Body of pancreas (tissue), 4 donors: Measurements from ENCODE around the gene SLC4A1. TPM values are rescaled to one million over a fixed set of nuclear protein-coding genes. Genes with fewer than 3 reads are reported as not detected.
A peak's percentile ranks its signal among the peaks of the same experiment; 100 is the strongest.

Experiments
- ATAC-seq: fragments of 150-250 bp; one replicate; pipeline ENCODE4 v1.9.1; 2016
- DNase-seq, 4 donors: peaks; one replicate each; pipeline ENCODE4 v3.0.0-alpha.2; 2019
- H3K27ac ChIP-seq, 4 donors: fragments of 200-600 bp; sonication (generic); 1 replicate in 3 of 4; 2 replicates in 1 of 4; pipeline versions ENCODE4 v1.5.1 to v1.6.1; 2016 to 2019; ENCODE audit warnings: mild to moderate bottlenecking in 1 of 4, mixed read lengths in 1 of 4, moderate library complexity in 1 of 4
- H3K27me3 ChIP-seq, 2 donors: fragments of 200-600 bp; sonication (generic); one replicate each; pipeline ENCODE4 v1.6.0; 2016; ENCODE audit warnings: mild to moderate bottlenecking in 1 of 2
- H3K36me3 ChIP-seq, 2 donors: fragments of 200-600 bp; sonication (generic); replicated peaks in 1 of 2; 2 replicates each; pipeline ENCODE4 v1.5.1; 2016; ENCODE audit warnings: low read depth in 2 of 2; ENCODE audit not compliant: insufficient read depth in 1 of 2
- H3K4me1 ChIP-seq: fragments of 200-600 bp; sonication (generic); one replicate; pipeline ENCODE4 v1.6.0; 2016
- H3K4me3 ChIP-seq, 2 donors: fragments of 200-600 bp; sonication (generic); 1 replicate in 1 of 2; 2 replicates in 1 of 2; pipeline ENCODE4 v1.5.1; 2016 to 2019
- H3K9me3 ChIP-seq, 3 donors: fragments of 200-600 bp; sonication (generic); 1 replicate in 2 of 3; 2 replicates in 1 of 3; pipeline ENCODE4 v1.5.1; 2016
- POLR2A ChIP-seq, 3 donors: fragments of 450-650 bp; IDR thresholded peaks; one replicate each; pipeline ENCODE4 v1.6.1; 2016; ENCODE audit warnings: antibody characterized with exemption in 3 of 3, mild to moderate bottlenecking in 2 of 3
- WGBS, 2 donors: methylation state at CpG; one replicate each; pipeline ENCODE4 v1.1.5; 2017; 5-methylcytosine and 5-hydroxymethylcytosine counted together
- intact Hi-C: fragments of 100-400 bp; cut with DNase I; formaldehyde crosslinking; loops from one replicate; pipeline ENCODE4 v1.15.1; 2023
- total RNA-seq, 2 donors: library from RNA; depleted of rRNA; stranded (reverse); fragments of >200 nt; gene quantifications; one replicate each; pipeline ENCODE4 v1.1.0, GENCODE V29; 2016
- TF ChIP-seq, protein P1 (sequence below), 7 experiments: fragments of 450-650 bp in 4 of 7; fragments of 200-600 bp in 3 of 7; sonication (generic) in 3 of 7; IDR thresholded peaks; one replicate each; pipeline ENCODE4 v1.5.1; 2016 to 2019; ENCODE audit warnings: antibody characterized with exemption in 7 of 7

SLC4A1 gene
- total RNA-seq, 2 donors from 2014 or later = not detected

DNA sequence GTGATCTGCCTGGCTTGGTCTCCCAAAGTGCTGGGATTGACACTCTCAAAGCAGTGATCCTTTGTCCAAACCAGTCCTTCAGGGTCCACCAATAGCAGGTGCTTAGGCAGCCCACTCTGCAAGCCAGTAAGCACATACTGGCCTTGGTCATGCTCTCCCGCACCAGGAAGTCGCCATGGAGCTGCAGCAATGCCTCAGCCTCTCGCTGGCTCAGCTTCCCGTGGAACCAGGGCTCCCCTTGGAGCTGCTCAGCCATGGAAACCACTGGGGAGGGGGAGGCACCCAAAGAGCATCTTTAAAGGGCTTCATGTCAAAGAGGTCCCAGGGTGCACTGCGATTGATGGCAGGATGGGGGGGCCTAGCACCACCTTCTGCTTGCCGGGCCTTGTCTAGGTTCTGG is 38.8 kb downstream of the SLC4A1 start:
- 76% methylated on average over 6 of the region's 6 CpGs; no CpG with 5 or more reads in 1 of the 2 donors for WGBS, 2 donors
- intact Hi-C loops = no loop called here
- H3K4me1 ChIP-seq = peaks cover 4% of the 10 kb centered on the region
- no peak for TF ChIP-seq POLR2A (IDR thresholded peaks at IDR 0.05)
- TF ChIP-seq, protein P1, sequence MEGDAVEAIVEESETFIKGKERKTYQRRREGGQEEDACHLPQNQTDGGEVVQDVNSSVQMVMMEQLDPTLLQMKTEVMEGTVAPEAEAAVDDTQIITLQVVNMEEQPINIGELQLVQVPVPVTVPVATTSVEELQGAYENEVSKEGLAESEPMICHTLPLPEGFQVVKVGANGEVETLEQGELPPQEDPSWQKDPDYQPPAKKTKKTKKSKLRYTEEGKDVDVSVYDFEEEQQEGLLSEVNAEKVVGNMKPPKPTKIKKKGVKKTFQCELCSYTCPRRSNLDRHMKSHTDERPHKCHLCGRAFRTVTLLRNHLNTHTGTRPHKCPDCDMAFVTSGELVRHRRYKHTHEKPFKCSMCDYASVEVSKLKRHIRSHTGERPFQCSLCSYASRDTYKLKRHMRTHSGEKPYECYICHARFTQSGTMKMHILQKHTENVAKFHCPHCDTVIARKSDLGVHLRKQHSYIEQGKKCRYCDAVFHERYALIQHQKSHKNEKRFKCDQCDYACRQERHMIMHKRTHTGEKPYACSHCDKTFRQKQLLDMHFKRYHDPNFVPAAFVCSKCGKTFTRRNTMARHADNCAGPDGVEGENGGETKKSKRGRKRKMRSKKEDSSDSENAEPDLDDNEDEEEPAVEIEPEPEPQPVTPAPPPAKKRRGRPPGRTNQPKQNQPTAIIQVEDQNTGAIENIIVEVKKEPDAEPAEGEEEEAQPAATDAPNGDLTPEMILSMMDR (IDR thresholded peaks at IDR 0.05) = no peak
- no peak overlapping the region for H3K4me3 ChIP-seq
- H3K27ac ChIP-seq = no peak overlapping the region
- ATAC-seq (no peak), DNase-seq (no peak)
- H3K36me3 ChIP-seq = no peaks in the 10 kb centered on the region
- H3K27me3 ChIP-seq = no peaks in the 10 kb centered on the region
- no peaks in the 10 kb centered on the region for H3K9me3 ChIP-seq

DNA sequence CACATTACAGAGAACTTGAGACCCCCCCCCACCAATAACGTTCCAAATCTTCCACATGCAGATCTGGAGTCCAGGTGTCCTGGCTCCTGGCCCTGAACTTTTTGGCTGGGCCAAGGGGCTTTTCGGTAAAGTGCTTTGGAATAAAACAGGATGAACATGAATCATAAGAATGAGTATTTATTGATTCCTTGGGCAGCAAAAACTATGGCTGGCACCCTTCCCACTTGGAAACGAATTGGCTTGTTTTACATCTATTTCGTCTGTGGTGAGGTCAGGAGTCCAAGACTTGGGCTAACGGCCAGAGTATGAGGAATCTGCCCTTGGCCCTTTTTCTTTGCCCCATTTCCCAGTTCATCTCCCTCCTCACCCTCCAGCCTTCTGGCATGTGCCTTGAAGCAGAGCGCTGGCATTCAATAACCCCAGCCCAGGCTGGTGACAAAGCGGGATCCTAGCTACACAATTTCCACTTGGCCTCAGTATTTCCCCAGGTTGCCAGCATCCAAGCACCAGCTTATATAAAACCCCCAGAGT is 44.3 kb downstream of the SLC4A1 start:
- H3K27me3 ChIP-seq = no peaks in the 10 kb centered on the region
- intact Hi-C loops = no loop called here
- TF ChIP-seq, protein P1 (IDR thresholded peaks at IDR 0.05) = no peak
- peak in 1 of 3 donors; percentile 26 for TF ChIP-seq POLR2A (IDR thresholded peaks at IDR 0.05)
- H3K4me1 ChIP-seq = peaks cover 26% of the 10 kb centered on the region
- whole genome bisulfite sequencing, 2 donors = 6 to 22% methylated on average over 7 of the region's 7 CpGs
- DNase-seq (peak; percentile 85 to 94 (median 91)), ATAC-seq (peak; percentile 22)
- H3K9me3 ChIP-seq = no peaks in the 10 kb centered on the region
- no peak overlapping the region for H3K4me3 ChIP-seq
- H3K27ac ChIP-seq = peak overlapping the region; percentile 9 to 99 (median 99)
- H3K36me3 ChIP-seq = no peaks in the 10 kb centered on the region

DNA sequence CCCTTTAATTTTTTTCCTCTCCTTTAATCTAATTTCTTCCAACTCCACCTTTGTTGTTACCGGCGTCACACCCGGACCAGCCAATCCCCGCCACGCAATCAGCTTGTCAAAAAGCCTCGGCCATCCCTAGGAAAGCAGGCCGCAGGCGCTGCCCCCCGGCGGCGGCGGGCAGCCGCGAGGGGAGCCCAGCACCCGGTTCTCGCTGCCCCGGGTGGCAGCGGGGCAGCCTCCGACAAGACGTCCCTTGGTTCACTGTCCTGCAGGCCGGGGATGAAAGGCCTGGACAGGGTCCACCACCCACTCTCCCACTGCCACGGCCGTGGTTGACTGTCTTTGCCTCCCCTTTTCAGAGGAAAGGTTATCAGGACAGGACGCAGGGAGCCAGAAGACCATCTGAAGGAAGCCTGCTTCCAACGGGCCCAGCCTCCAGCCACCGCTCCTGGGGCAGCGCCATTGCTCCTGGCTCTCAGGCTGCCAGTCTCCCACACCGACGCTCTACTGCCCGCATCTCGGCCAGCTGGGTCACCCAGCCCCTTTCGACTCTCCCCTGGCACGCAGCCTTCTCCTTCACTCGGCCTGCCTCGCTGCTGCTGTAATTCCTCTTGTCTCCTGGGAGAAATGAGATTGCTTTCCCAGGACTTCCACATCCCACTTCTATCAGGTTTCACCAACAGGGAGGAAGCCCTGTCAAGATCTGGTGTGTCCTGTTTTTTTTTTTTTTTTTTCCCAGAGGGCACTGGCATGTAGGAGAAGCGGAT is 45.6 kb downstream of the SLC4A1 start:
- intact Hi-C loops = no loop called here
- DNase-seq (peak; percentile 64 to 82 (median 76)), ATAC-seq (no peak)
- no peaks in the 10 kb centered on the region for H3K9me3 ChIP-seq
- no peaks in the 10 kb centered on the region for H3K27me3 ChIP-seq
- peak overlapping the region; percentile 37 to 56 for H3K4me3 ChIP-seq
- no peaks in the 10 kb centered on the region for H3K36me3 ChIP-seq
- H3K27ac ChIP-seq = peak overlapping the region; percentile 60 to 99 (median 99)
- H3K4me1 ChIP-seq = peaks cover 36% of the 10 kb centered on the region
- TF ChIP-seq, protein P1 (IDR thresholded peaks at IDR 0.05) = peak in 4 of 7 experiments; percentile 13 to 25 (median 20)
- peak; percentile 24 to 69 (median 56) for TF ChIP-seq POLR2A (IDR thresholded peaks at IDR 0.05)
- 1 to 2% methylated on average over 27 to 36 of the region's 36 CpGs for WGBS, 2 donors

DNA sequence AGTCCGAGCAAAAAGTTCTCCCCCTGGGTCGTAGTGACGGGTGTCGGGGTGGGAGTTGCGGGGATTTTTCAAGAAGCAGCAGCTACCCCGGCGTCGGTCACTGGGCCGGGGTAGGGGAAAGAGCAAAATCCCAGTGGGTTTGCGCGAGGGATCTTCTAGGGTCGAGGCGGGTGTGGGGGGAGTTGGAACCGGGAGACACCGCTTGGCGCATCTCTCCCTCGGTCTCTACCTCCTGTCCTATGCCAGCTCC is 46.1 kb downstream of the SLC4A1 start:
- no peak for ATAC-seq
- TF ChIP-seq, protein P1 (IDR thresholded peaks at IDR 0.05) = no peak
- TF ChIP-seq POLR2A (IDR thresholded peaks at IDR 0.05) = no peak
- peaks cover 0 to under 1% of the 10 kb centered on the region in 2 donors for H3K36me3 ChIP-seq
- H3K27me3 ChIP-seq = no peaks in the 10 kb centered on the region
- intact Hi-C loops = no loop called here
- H3K27ac ChIP-seq = peak overlapping the region; percentile 60 to 99 (median 99)
- DNase-seq = no peak
- H3K4me1 ChIP-seq = peaks cover 41% of the 10 kb centered on the region
- no peaks in the 10 kb centered on the region for H3K9me3 ChIP-seq
- peak overlapping the region; percentile 37 to 56 for H3K4me3 ChIP-seq
- WGBS, 2 donors = 1 to 3% methylated on average over 17 of the region's 17 CpGs
